HG02588 (cell line): ENCODE measurements around the gene ANO9.
"Not testable (repeated sequence)": the region's sequence is repeated elsewhere in the genome, so short reads cannot be mapped to it uniquely, and the experiment has no call there.

Source experiments
- ATAC-seq: cut with Tn5 transposase; IDR thresholded peaks from one replicate; pipeline ENCODE4 v1.9.1; 2021; ENCODE audit warnings: mild to moderate bottlenecking, moderate library complexity; ENCODE audit not compliant: unreplicated experiment

The ANO9 gene

DNA sequence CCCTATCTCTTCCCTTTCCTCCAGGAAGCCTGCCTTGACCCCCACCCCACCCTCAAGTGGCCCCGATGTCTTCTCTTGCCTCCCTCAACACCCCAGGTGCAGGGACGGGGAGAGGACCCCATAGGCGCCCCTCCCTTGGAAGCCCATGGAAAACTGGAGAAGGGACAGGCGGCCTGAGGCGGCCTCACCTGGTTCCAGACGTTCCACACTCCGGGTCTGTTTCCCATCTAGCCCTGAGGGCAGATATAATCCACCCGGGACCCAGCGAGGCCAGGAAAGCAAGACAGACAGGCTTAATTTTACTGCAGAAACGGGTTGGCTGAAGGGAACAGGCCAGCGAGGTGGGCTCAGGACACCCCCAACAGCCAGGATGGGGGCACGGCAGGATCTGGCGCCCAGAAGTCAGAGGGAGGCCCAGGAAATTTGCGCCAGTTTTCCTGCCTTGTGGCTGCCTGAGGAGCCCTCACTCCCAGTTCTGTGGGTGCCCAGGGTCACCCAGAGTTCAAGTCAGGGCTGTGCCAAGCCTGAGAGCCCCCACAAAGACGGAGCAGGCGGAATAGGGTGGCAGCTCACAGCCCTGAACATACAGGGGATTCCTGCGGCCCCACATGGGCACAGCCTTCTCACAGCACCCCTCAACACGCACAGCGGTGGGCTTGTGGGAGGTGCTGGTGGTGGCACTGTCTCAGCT, 24.0 kb downstream of the ANO9 start:
- ATAC-seq: no peak

DNA sequence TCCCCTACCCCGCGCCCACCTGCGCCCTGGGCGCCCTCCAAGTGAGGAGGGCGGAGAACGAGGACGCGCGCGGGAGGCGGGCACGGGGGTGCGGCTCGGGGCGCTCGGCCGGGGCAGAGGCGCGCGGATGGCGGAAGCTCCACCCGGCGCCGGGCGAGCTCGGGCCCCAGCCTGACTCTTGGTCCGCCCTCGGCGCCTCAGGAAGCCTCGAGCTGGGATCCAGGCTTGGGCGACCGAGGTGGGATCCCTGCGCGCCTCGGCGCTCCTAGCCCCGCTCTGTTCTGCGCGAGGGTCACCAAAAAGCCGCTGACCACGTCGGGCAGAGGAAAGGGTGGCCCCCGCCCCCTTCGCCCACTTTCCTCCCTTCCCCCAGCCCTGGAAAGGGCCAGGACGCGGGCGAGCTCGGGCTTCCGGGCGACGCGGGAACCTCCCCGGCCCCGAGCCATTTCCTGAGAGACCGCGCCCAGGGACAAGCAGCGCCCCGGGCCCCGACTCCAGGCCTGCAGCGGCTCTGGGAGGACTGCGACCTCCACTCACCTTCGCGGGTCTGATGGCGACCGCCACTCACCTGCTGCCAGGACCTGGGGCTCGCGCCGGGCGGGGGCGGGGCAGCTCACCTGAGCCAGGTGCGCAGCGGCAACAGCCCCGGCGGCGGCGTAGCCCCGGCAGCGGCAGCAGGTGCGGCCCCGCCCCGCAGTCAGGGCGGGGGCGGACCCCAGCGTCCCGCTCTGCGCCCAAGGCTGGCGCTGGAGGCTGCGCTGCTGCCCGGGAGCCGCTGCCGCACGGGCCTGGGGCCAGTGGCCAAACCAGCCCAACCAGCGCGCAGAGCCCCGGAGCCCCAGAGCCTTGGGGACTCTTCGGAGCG, 24.8 kb downstream of the ANO9 start:
- no peak for ATAC-seq

DNA sequence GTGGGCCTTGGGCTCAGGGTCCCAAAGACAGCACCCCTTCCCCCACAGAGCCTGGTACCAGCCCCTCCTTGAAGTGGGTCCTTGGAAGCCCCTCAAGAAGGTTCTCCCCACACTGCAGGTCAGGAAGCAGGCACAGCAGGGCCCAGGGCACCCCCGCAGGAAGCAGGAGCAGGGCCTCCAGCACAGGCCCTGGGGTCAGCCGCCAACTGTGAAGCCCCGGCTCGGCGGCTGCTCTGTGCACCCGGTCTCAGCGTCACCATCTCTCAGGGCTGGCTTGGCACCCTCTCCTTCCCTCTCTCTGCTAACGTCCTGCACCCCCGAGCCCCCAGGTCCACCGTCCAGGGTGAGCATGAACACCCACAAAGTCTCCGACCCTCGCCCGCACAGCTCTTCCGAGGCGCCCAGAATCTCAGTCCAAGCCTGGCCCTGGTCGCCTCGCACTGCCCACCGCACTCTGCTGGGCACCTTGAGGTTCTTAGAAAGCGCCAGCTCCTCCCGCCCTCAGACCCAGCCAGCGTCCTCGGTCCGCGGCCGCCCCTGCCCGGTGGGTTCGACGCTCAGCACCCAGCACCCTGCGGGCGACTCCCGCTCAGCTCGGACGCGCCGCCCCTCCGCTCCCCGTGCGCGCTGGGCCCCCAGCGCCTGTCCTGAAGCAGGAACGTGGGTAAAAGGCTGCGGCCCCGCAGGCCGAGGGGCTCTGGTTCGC, 25.6 kb downstream of the ANO9 start:
- ATAC-seq: no peak

DNA sequence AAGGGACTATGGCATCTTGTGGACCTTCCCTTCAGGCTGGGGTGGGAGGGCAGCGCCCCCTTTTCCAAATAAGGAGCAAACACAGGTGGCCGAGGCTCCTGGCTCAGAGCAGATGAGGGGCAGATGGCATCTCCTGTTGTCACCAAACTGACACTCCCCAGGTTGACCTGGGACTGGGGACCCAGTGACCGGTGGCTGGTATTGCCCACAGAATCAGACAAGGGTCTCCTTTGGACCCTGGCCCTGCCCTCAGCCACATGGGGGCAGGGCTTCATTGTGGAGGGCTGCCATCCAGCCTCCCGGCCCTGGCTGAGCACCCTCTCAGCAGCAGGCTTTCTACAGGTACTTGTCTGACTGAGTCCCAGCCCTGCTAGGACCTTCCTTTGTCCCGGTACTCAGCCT, 26.2 kb downstream of the ANO9 start:
- ATAC-seq: no peak

DNA sequence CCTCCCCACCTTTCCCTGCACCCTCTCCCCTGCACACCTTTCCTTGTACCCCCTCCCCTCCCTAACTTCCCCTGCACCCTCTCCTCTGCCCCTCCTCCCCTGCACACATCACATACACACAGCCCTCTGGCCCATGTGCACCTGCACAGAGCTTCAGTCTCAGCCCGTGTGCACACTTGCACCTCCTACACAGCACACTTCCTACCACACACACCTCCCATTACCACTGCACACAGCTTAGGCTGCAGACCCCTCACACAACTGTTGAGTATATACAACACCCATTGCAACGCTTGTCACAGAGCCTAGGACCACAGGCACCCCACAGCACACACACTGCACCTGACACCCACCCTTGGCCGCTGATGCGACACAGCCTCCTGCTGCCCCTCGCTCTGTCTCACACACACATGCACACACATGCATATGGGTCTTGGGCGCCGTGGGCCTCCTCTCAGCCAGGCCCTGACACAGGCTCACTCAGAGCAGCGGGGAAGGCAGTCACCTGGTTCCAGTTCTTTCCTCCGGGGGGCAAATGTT, 27.4 kb downstream of the ANO9 start:
- no peak for ATAC-seq

DNA sequence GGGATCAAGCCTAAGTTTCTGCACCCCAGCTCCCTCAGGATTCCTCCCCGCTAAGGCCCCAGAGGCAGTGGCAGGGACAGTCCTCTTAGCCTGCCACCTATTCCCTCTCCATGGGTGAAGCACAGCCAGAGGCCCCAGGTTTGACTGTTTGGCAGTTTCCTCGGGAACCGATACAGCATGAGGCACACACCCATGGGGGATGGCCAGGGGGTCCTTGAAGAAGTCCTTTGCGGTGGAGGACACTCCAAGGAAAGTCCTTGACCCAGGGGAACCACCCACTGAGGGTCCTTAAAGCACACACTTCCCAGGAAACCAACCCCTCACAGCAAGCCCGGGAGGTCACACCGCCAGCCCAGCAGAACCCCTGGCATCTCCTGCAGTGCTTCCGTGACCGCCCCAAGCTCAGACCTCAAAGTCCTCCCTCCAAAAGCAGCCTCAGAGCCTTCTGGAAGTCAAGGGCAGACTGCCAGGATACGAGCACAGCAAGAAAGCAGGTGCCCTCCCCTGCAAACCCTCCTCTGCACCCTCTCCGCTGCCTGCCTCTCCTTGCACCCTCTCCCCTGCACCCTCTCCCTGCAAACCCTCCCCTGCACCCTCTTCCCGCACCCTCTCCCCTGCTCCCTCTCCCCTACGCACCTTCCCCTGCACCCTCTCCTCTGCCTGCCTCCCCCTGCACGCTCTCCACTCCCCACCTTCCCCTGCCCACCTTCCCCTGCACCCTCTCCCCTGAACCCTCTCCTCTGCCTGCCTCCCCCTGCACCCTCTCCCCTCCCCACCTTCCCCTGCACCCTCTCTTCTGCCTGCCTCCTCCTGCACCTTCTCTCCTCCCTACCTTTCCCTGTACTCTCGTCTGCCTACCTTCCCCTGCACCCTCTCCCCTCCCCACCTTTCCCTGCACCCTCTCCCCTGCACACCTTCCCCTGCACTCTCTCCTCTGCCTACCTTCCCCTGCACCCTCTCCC, 28.4 kb downstream of the ANO9 start:
- ATAC-seq: no peak

DNA sequence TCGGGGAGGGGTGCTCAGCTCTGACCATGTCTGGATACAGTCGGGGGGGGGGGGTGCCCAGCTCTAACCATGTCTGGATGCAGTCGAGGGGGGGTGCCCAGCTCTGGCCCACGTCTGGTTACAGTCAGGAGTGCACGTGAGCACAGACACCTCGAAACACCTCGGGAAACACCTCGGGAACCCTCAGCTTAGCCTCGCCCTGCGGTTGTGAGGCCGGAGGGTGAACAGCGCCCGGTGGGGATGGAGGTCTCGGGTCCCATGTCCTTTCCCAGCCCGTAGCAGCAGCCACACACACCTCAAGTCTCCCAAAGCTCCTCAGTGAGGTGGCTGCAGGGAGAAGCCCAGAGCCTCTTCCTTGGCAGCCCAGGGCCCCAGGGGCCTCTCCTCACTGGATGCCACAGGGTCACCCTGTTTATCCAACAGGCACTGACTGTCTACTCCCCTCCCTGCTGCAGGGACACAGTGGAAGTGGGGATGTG, 29.1 kb downstream of the ANO9 start:
- ATAC-seq: no peak

DNA sequence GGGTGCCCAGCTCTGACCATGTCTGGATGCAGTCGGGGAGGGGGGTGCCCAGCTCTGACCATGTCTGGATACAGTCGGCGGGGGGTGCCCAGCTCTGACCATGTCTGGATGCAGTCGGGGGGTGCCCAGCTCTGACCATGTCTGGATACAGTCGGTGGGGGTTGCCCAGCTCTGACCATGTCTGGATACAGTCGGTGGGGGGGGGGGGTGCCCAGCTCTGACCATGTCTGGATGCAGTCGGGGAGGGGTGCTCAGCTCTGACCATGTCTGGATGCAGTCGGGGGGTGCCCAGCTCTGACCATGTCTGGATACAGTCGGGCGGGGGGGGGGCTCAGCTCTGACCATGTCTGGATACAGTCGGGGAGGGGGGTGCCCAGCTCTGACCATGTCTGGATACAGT, 30.3 kb downstream of the ANO9 start:
- ATAC-seq: not testable (repeated sequence)

DNA sequence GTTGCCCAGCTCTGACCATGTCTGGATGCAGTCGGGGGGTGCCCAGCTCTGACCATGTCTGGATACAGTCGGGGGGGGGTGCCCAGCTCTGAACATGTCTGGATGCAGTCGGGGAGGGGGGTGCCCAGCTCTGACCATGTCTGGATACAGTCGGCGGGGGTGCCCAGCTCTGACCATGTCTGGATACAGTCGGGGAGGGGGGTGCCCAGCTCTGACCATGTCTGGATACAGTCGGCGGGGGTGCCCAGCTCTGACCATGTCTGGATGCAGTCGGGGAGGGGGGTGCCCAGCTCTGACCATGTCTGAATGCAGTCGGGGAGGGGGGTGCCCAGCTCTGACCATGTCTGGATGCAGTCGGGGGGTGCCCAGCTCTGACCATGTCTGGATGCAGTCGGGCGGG, 31.1 kb downstream of the ANO9 start:
- not testable (repeated sequence) for ATAC-seq

DNA sequence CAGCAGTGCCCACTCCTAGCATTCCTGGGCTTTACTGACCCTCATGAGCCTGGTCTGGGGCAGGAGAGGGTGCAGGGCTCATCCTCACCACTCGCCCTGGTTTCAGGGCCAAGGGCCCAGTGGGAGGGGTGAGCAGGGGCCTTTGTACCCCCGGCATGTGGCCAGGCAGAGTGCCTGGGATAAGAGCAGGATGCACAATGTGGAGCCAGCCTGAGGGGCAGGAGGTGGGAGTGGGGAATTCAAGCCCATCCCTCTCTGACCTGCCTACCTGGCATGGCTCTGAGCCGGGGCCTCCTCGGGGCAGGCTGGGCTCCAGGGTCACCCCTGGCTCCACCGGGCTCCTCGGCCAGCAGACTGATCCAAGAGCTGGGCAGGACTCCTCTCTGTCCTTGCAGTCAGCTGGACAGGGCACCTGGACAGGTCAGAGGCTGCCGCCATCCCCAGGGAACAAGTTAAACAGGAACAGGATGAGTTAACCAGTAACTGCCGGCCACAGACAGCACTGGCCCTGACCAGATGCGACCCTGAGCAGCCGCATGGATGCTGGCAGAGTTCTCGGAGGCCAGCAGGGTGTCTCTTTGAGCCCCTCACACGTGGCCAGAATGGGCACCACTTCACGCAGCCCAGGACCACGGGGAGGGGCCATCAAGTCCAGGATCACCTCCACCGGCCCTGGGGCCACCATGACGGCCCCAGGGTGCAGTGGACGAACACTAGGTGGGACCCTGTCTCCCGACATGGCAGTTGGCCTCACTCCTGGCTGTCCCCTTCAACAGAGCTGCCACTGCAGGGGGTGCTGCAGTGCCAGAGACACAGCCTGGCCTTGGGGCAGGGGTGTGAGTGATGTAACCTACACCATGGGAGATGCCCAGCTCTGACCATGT, 32.0 kb downstream of the ANO9 start:
- no peak for ATAC-seq

DNA sequence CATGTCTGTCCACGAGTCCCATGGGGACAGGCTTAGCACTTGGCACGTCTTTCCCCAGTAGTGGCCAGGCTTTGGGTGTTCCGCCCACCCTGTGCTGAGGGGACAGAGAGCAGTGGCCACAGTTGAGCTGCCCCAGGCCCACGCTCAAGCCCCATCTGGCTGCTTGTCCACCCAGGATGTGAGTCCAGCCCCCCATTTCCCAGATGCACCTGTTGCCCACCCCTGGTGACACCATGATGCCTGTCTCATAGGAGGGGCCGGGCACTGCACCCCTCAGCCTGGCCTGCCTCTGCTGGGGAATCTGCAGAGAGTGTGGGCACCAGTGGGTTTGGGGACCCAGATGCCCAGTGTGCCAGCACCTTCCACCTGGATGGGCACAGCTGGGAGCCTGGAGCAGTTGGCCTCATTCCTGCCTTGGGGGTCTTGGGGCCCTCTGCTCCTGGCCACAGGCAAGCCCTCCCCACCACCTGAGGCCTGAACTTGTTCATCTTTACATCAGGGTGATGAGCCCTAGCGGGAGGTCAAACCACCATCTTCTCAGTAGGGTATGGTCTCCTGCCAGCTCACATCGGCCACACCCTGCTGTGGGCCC, 32.7 kb downstream of the ANO9 start:
- no peak for ATAC-seq

DNA sequence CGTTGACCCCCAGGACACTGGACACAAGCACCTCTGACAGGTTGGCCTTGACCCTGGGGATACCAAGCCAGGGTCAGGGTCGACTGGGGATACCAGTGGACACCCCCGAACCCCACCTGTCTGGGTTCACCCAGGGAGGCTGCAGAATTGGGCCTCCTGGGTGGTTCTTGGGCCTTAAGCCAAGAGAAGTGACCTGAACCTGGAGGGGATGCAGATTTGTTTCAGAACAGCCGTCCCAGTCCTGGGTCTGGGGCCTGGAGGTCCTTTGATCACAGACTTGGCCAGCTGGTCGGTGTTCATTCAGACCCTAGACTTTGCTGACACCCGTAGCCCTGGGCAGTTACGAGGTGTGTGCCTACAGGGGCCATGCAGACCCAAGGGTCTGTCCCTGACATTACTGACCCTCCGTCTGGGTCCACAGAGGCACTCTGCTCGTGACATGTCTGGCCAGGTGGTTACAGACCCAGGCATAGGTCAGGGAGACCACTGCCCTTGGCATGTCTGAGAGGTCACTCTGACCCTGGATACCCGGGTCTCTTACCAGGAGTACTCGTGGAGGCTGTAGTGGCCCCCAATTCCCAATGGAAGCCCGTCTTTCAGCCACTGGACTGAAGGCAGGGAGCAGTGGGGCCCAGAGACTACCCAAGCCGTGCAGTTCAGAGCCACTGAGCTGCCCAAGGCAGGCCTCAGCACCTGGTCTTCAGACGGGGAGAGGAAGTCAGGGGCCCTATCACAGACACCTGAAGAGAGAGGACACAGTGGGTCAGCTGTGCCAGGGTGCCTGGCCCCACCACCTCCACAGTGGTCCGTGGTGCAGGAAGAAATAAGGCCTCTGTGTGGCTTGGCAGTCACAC, 33.4 kb downstream of the ANO9 start:
- no peak for ATAC-seq

DNA sequence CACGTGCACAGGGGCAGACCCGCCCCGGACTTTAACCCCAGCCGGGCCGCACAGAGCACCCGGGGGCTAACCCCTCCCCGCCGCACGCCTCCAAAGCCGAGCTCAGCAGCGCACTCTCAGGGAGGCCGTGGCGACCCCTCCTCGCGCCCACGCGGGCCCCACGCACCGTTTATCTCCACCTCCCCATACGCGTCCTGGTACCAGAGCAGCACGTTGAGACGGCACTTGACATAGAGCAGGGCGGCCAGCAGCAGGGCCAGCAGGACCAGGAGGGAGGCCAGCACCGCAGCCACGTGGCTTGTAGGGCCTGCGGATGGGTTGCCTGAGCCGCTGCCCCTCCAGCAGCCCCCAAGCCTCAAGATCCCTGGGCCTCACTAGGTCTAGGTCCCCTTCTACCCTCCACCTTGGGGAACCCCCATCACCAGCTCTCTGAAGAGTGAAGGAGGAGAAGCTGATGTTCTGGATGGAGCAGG, 34.1 kb downstream of the ANO9 start:
- no peak for ATAC-seq

DNA sequence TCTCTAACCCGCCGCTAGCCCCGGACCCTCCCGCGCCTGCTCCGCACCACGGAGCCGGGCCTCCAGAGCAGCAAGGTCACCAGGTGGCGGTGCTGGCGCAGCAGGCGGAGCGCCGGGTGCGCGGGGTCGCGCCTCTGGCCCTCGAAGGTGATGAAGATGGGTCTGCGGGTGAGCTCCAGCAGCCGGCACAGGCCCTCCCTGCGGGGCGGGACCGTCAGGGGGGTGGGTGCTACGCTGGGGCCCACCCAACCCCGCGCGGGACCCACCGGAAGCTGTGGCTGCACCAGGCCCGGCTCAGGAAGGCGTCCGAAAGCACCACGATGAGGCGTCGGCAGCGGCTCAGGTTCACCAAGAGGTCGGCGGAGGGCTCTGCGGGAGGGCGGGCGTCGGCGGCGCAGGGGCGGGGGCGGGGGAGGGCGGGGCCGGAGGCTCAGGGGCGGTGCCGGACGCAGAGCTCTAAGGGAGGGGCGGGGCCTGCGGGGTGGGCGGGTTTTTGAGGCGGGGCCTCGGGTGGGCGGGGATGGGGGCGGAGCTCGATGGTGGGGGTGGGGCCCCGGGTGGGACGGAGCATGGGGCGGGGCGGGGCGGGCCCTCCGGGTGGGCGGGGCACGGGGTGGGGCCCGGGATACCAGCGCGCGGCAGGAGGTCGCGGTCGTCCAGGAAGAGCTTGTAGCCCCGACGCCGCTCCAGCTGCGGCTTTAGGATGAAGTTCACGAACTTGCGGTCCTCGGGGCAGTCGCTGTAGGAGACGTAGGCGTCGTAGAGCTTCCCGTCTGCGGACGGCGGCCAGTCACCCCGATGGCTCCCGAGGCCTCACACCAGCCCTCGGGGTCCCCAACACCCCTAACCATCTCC, 34.8 kb downstream of the ANO9 start:
- peak; percentile 56 for ATAC-seq

DNA sequence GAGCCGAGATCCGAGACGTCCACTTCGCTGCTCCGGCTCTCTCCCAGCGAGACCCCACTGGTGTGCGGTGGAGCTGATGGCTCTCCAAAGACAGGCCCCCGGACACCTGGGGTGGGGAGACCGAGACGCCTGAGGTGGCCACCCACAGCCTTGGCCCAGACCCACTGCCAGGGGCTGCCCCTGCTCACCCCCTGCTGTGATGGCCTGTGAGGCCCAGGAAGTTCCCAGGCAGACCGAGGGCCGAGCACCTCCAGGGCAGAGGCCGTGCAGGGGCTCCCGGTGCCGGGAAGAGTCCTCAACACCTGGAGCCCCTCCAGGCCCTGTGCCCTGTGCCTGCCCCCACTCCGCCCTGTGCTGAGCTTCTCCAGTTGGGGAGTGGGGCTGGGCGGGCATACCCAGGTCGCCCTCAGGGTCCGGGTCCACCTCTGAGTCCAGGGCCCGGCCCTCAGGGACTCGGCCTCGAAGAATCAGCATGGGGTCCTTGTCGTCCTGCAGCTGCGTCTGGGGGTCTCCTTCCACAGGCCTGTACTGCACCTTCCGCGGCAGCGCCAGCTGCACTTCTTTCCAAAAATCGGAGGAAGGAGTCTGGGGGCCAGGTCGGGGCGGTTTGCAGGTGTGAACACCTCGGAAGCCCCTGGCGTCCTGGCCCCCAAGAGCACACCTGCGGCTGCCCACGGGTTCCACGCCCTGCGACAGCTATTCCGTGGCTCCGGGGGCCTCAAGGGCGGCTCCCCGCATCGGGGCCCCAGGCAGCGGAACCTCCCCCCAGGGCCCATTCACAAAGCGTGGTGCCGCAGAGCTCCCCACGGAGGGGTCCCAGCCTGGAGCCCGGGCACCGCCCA, 35.6 kb downstream of the ANO9 start:
- ATAC-seq: no peak
